Adrenal gland (tissue), 5 donors: Measurements from ENCODE around the gene CDKL2.

Source experiments
- POLR2A ChIP-seq, 2 donors: fragments of 450-650 bp; IDR thresholded peaks; one replicate each; pipeline ENCODE4 v1.6.1; 2017; ENCODE audit warnings: antibody characterized with exemption in 2 of 2, mild to moderate bottlenecking in 2 of 2, moderate library complexity in 1 of 2
- TF ChIP-seq, protein P1 (sequence below), 6 experiments: fragments of 450-650 bp in 4 of 6; fragments of 200-600 bp in 2 of 6; sonication (generic) in 1 of 6; IDR thresholded peaks; 1 replicate in 5 of 6; 2 replicates in 1 of 6; pipeline versions ENCODE4 v1.5.1 to v1.8.0; 2016 to 2021; ENCODE audit warnings: antibody characterized with exemption in 6 of 6, mild to moderate bottlenecking in 2 of 6, moderate library complexity in 1 of 6
- donor health status: DM: no; HTN: no; CAD: no.

DNA sequence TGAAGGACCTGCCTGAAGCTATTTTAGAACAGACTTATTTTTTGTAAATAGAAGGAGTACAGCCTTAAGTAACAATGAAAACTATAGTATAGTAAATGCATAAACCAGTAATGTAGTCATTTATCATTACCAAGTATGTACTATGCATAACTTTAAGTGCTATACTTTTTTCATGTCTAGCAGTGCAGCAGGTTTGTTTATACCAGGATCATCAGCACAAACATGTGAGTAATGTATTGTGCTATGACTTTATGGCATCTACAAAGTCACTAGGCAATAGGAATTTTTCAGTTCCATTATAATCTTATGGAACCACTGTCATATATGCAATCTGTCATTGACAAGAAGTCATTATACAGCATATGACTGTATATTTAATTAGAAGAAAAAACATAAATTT lies 77.9 kb downstream of the CDKL2 start:
- TF ChIP-seq, protein P1, sequence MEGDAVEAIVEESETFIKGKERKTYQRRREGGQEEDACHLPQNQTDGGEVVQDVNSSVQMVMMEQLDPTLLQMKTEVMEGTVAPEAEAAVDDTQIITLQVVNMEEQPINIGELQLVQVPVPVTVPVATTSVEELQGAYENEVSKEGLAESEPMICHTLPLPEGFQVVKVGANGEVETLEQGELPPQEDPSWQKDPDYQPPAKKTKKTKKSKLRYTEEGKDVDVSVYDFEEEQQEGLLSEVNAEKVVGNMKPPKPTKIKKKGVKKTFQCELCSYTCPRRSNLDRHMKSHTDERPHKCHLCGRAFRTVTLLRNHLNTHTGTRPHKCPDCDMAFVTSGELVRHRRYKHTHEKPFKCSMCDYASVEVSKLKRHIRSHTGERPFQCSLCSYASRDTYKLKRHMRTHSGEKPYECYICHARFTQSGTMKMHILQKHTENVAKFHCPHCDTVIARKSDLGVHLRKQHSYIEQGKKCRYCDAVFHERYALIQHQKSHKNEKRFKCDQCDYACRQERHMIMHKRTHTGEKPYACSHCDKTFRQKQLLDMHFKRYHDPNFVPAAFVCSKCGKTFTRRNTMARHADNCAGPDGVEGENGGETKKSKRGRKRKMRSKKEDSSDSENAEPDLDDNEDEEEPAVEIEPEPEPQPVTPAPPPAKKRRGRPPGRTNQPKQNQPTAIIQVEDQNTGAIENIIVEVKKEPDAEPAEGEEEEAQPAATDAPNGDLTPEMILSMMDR (IDR thresholded peaks at IDR 0.05), result no peak
- no peak for TF ChIP-seq POLR2A (IDR thresholded peaks at IDR 0.05)
